ENCODE measurements around the gene DPEP2. TPM values are rescaled to one million over a fixed set of nuclear protein-coding genes. Genes with fewer than 3 reads are reported as not detected.

The DPEP2 gene
- total RNA-seq, 1 donor from 2014 or later = 1.0 TPM

- H3K36me3 Mint-ChIP-seq (ENCODE audit: low read depth, unreplicated experiment) = peaks cover 11% of the 10 kb centered on the region
Measured at GRCh38 chr16:67969254-67970039, 29.8 kb downstream of the DPEP2 start.

GRCh38 chr16:67968400-67969253 lies 30.7 kb downstream of the DPEP2 start, which contains the start of gene SLC12A4:
TSS of gene SLC12A4 (minus strand) at chr16:67968637. CDS start at chr16:67968553, 84 bp downstream.
- peaks cover 25% of the 10 kb centered on the region for H3K27me3 Mint-ChIP-seq (ENCODE audit: unreplicated experiment)
- H3K36me3 Mint-ChIP-seq (ENCODE audit: low read depth, unreplicated experiment) = peaks cover 11% of the 10 kb centered on the region
- peak within 1 kb of the TSS; percentile 99 for H3K4me3 Mint-ChIP-seq (ENCODE audit: unreplicated experiment)
- no peak for TF ChIP-seq CTCF (IDR thresholded peaks at IDR 0.05; ENCODE audit: unreplicated experiment)
- no peaks in the 10 kb centered on the region for H3K9me3 Mint-ChIP-seq (ENCODE audit: unreplicated experiment)
- DNase-seq (ENCODE audit: low spot score) = peak; percentile 83
- peak within 1 kb of the TSS; percentile 78 for H3K27ac Mint-ChIP-seq (ENCODE audit: unreplicated experiment)
- peaks cover 20% of the 10 kb centered on the region for H3K4me1 Mint-ChIP-seq (ENCODE audit: unreplicated experiment)

More at GRCh38 chr16:67969254-67970039, 29.8 kb downstream of the DPEP2 start:
- TF ChIP-seq CTCF (IDR thresholded peaks at IDR 0.05; ENCODE audit: unreplicated experiment) = no peak
- H3K4me3 Mint-ChIP-seq (ENCODE audit: unreplicated experiment) = peak overlapping the region; percentile 90
- peaks cover 18% of the 10 kb centered on the region for H3K4me1 Mint-ChIP-seq (ENCODE audit: unreplicated experiment)
- peak overlapping the region; percentile 76 for H3K27ac Mint-ChIP-seq (ENCODE audit: unreplicated experiment)
- H3K9me3 Mint-ChIP-seq (ENCODE audit: unreplicated experiment) = no peaks in the 10 kb centered on the region
- no peak for DNase-seq (ENCODE audit: low spot score)
- peaks cover 23% of the 10 kb centered on the region for H3K27me3 Mint-ChIP-seq (ENCODE audit: unreplicated experiment)

- peaks cover 22% of the 10 kb centered on the region for H3K4me1 Mint-ChIP-seq (ENCODE audit: unreplicated experiment)
- peaks cover 25% of the 10 kb centered on the region for H3K27me3 Mint-ChIP-seq (ENCODE audit: unreplicated experiment)
- no peak for TF ChIP-seq CTCF (IDR thresholded peaks at IDR 0.05; ENCODE audit: unreplicated experiment)
- peak overlapping the region; percentile 78 for H3K27ac Mint-ChIP-seq (ENCODE audit: unreplicated experiment)
- H3K36me3 Mint-ChIP-seq (ENCODE audit: low read depth, unreplicated experiment) = peaks cover 13% of the 10 kb centered on the region
- no peaks in the 10 kb centered on the region for H3K9me3 Mint-ChIP-seq (ENCODE audit: unreplicated experiment)
- no peak for DNase-seq (ENCODE audit: low spot score)
- peak overlapping the region; percentile 99 for H3K4me3 Mint-ChIP-seq (ENCODE audit: unreplicated experiment)
Measured at GRCh38 chr16:67967958-67968399, 31.3 kb downstream of the DPEP2 start.

- Mint-ChIP-seq H3K27ac (ENCODE audit: unreplicated experiment) (peak overlapping the region; percentile 78), H3K4me3 (ENCODE audit: unreplicated experiment) (peak overlapping the region; percentile 99), H3K4me1 (ENCODE audit: unreplicated experiment) (peaks cover 28% of the 10 kb centered on the region), H3K36me3 (ENCODE audit: low read depth, unreplicated experiment) (peaks cover 19% of the 10 kb centered on the region), H3K9me3 (ENCODE audit: unreplicated experiment) (no peaks in the 10 kb centered on the region), H3K27me3 (ENCODE audit: unreplicated experiment) (peaks cover 28% of the 10 kb centered on the region)
- no peak for TF ChIP-seq CTCF (IDR thresholded peaks at IDR 0.05; ENCODE audit: unreplicated experiment)
- DNase-seq (ENCODE audit: low spot score) = no peak
Measured at GRCh38 chr16:67967183-67967957, 31.9 kb downstream of the DPEP2 start.

Measured in endothelial cell (in vitro differentiated cells).